Fibroblast of lung (primary cell): ENCODE results near the gene BMPR1A. TPM values are rescaled to one million over a fixed set of nuclear protein-coding genes. Genes with fewer than 3 reads are reported as not detected.
A peak's percentile ranks its signal among the peaks of the same experiment; 100 is the strongest.

Source experiments
- DNase-seq, 2 donors: peaks; one replicate each; pipeline versions ENCODE4 v3.0.0 to v3.0.0-alpha.2; 2010; ENCODE audit warnings: low read depth in 2 of 2
- H2AFZ ChIP-seq: 2 replicates; pipeline ENCODE4 v1.5.1; 2012; ENCODE audit warnings: low read length, control low read depth, inconsistent platforms
- H3K27ac ChIP-seq: 2 replicates; pipeline ENCODE4 v1.5.1; 2011; ENCODE audit warnings: low read length, control low read depth; ENCODE audit not compliant: insufficient read depth
- H3K27me3 ChIP-seq: 2 replicates; pipeline ENCODE4 v1.5.1; 2011; ENCODE audit warnings: mild to moderate bottlenecking, low read length; ENCODE audit not compliant: control insufficient read depth, insufficient read depth
- H3K36me3 ChIP-seq: 2 replicates; pipeline ENCODE4 v1.5.1; 2011; ENCODE audit warnings: low read length; ENCODE audit not compliant: control insufficient read depth, insufficient read depth
- H3K4me1 ChIP-seq: 2 replicates; pipeline ENCODE4 v1.5.1; 2011; ENCODE audit warnings: low read length; ENCODE audit not compliant: control insufficient read depth, insufficient read depth; ENCODE audit errors: extremely low read depth
- H3K4me2 ChIP-seq: 2 replicates; pipeline ENCODE4 v1.5.1; 2011; ENCODE audit warnings: low read length, control low read depth; ENCODE audit not compliant: insufficient read depth; ENCODE audit errors: extremely low read depth
- H3K4me3 ChIP-seq, 4 experiments: fragments of 200-600 bp in 1 of 4; sonication (generic) in 1 of 4; replicated peaks in 1 of 4; 2 replicates each; pipeline ENCODE4 v1.5.1; 2011 to 2016; ENCODE audit warnings: low read length in 4 of 4, low read depth in 3 of 4, mild to moderate bottlenecking in 3 of 4, control low read depth in 2 of 4, inconsistent platforms in 1 of 4, mixed read lengths in 1 of 4; ENCODE audit not compliant: insufficient read depth in 1 of 4; ENCODE audit errors: control extremely low read depth in 1 of 4
- H3K79me2 ChIP-seq: 2 replicates; pipeline ENCODE4 v1.5.1; 2012; ENCODE audit warnings: mild to moderate bottlenecking, low read length, inconsistent platforms; ENCODE audit not compliant: control insufficient read depth, insufficient read depth
- H3K9ac ChIP-seq: 2 replicates; pipeline ENCODE4 v1.5.1; 2011; ENCODE audit warnings: mild to moderate bottlenecking, low read length, control low read depth; ENCODE audit not compliant: insufficient read depth
- H3K9me3 ChIP-seq: 2 replicates; pipeline ENCODE4 v1.5.1; 2012; ENCODE audit warnings: low read depth, low read length; ENCODE audit not compliant: control insufficient read depth, insufficient read depth
- H4K20me1 ChIP-seq: 2 replicates; pipeline ENCODE4 v1.5.1; 2011; ENCODE audit warnings: low read length; ENCODE audit not compliant: control insufficient read depth, insufficient read depth; ENCODE audit errors: extremely low read depth
- EZH2 ChIP-seq: IDR thresholded peaks from 2 replicates; pipeline ENCODE4 v1.5.1; 2012; ENCODE audit warnings: low read length, control low read depth, mild to moderate bottlenecking; ENCODE audit errors: missing control alignments
- polyA plus RNA-seq, 2 donors: library from polyadenylated mRNA; depleted of rRNA in 1 of 2; stranded (reverse) in 1 of 2; unstranded in 1 of 2; fragments of >200 nt; gene quantifications; 2 replicates each; pipeline ENCODE4 v1.2.1, GENCODE V29; 2011 to 2012; ENCODE audit warnings: missing spikeins in 1 of 2
- total RNA-seq: library from RNA; depleted of rRNA; stranded (reverse); fragments of >200 nt; gene quantifications from 2 replicates; pipeline ENCODE4 v1.2.1, GENCODE V29; 2014
- TF ChIP-seq, protein P1 (sequence below), 2 donors: IDR thresholded peaks in 1 of 2; conservative IDR thresholded peaks in 1 of 2; 1 replicate in 1 of 2; 2 replicates in 1 of 2; pipeline ENCODE4 v1.5.1; 2011 to 2012; ENCODE audit warnings: low read length in 2 of 2, control low read depth in 1 of 2, inconsistent platforms in 1 of 2, low read depth in 1 of 2, mild to moderate bottlenecking in 1 of 2

BMPR1A gene
- total and polyA plus RNA-seq, 2 donors (not counting 1 experiment from before 2014, with no cell fraction given) = 52.8 to 61.8 TPM

GRCh38 chr10:86958901-86959736, 202.7 kb downstream of the BMPR1A start:
- Histone ChIP-seq H3K4me1 (peaks cover 21% of the 10 kb centered on the region), H2AFZ (peak overlapping the region; percentile 16), H3K9me3 (no peaks in the 10 kb centered on the region), H3K27me3 (no peaks in the 10 kb centered on the region), H3K79me2 (no peaks in the 10 kb centered on the region), H3K27ac (peak overlapping the region; percentile 22), H4K20me1 (no peaks in the 10 kb centered on the region), H3K36me3 (no peaks in the 10 kb centered on the region), H3K4me3 (no peak overlapping the region), H3K9ac (no peak overlapping the region), H3K4me2 (peak overlapping the region; percentile 16)
- peak; percentile 69 to 77 for DNase-seq
- TF ChIP-seq EZH2 = no peak
- TF ChIP-seq, protein P1, sequence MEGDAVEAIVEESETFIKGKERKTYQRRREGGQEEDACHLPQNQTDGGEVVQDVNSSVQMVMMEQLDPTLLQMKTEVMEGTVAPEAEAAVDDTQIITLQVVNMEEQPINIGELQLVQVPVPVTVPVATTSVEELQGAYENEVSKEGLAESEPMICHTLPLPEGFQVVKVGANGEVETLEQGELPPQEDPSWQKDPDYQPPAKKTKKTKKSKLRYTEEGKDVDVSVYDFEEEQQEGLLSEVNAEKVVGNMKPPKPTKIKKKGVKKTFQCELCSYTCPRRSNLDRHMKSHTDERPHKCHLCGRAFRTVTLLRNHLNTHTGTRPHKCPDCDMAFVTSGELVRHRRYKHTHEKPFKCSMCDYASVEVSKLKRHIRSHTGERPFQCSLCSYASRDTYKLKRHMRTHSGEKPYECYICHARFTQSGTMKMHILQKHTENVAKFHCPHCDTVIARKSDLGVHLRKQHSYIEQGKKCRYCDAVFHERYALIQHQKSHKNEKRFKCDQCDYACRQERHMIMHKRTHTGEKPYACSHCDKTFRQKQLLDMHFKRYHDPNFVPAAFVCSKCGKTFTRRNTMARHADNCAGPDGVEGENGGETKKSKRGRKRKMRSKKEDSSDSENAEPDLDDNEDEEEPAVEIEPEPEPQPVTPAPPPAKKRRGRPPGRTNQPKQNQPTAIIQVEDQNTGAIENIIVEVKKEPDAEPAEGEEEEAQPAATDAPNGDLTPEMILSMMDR (conservative IDR thresholded peaks at IDR 0.05 in 1 of 2, IDR thresholded peaks at IDR 0.05 in 1 of 2; ENCODE audit: low read depth in 1 of 2, low read length in 2 of 2) = no peak

DNA sequence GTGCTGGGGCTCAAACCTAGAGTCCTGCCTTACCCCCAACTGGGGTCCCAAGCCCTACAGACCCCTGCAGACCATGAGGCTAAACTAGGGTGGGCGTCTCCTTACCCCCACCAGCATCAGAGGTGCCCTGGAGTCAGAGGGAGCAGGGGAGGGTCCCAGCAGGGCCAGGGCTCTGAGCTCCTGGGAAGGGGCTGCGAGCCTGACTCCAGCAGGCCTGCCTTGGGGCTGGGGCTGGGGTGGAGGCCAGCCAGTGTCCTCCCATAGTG, 203.3 kb downstream of the BMPR1A start:
- Histone ChIP-seq H3K27ac (no peak overlapping the region), H2AFZ (no peak overlapping the region), H3K4me2 (no peak overlapping the region), H3K9me3 (no peaks in the 10 kb centered on the region), H3K27me3 (no peaks in the 10 kb centered on the region), H3K4me1 (peaks cover 21% of the 10 kb centered on the region), H3K36me3 (no peaks in the 10 kb centered on the region), H4K20me1 (no peaks in the 10 kb centered on the region), H3K79me2 (no peaks in the 10 kb centered on the region), H3K9ac (no peak overlapping the region), H3K4me3 (no peak overlapping the region)
- no peak for DNase-seq
- TF ChIP-seq, protein P1 (conservative IDR thresholded peaks at IDR 0.05 in 1 of 2, IDR thresholded peaks at IDR 0.05 in 1 of 2; ENCODE audit: low read depth in 1 of 2, low read length in 2 of 2) = no peak
- no peak for TF ChIP-seq EZH2

DNA sequence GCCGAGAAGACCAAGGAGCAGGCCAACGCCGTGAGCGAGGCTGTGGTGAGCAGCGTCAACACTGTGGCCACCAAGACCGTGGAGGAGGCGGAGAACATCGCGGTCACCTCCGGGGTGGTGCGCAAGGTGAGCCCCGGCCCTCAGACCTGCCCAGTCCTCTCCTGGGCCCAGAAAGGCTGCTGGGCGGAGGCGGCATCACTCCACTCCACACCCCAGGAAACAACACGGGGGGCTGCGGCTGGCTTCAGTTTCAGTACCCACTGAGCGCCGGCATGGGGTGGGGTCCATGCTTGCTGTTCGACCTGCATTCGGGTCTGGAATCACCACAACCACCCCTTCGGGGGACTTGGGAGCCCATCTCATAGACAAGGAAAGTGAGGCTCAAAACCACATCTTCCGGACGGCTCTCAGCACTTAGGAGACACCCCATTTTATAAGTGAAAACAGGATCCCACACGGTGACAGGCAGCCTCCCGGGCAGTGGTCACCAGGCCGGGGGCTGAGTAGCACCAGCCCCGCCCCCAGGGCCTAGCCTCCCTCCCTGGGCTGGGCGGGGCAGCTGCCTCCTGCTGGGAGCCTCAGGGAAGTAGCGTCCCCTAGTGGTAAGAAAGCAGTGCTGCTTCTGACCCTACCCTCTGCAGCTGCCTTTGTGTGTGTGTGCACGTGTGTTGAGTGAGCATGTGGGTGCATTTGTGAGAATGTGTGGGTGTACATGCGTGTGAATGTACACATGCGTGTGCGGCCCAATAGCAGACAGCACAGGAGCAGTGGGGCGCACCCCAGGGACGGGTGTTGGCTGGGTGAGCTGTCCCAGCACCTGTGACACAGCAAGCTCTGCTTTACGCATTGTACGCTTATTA, 203.8 kb downstream of the BMPR1A start:
- TF ChIP-seq EZH2 = no peak
- TF ChIP-seq, protein P1 (conservative IDR thresholded peaks at IDR 0.05 in 1 of 2, IDR thresholded peaks at IDR 0.05 in 1 of 2; ENCODE audit: low read depth in 1 of 2, low read length in 2 of 2) = peak; percentile 83 to 90
- no peak overlapping the region for H3K27ac ChIP-seq
- H2AFZ ChIP-seq = no peak overlapping the region
- H4K20me1 ChIP-seq = no peaks in the 10 kb centered on the region
- no peak overlapping the region for H3K9ac ChIP-seq
- no peaks in the 10 kb centered on the region for H3K27me3 ChIP-seq
- H3K79me2 ChIP-seq = no peaks in the 10 kb centered on the region
- no peaks in the 10 kb centered on the region for H3K9me3 ChIP-seq
- peaks cover 21% of the 10 kb centered on the region for H3K4me1 ChIP-seq
- no peak overlapping the region for H3K4me2 ChIP-seq
- H3K36me3 ChIP-seq = no peaks in the 10 kb centered on the region
- no peak overlapping the region for H3K4me3 ChIP-seq
- peak; percentile 61 to 74 for DNase-seq
